ENCODE measurements around the gene SMARCD3.

- TF ChIP-seq CTCF (IDR thresholded peaks at IDR 0.05) (no peak), EP300 (IDR thresholded peaks at IDR 0.05) (no peak), POLR2A (IDR thresholded peaks at IDR 0.05; ENCODE audit: low read depth) (no peak), POLR2AphosphoS5 (IDR thresholded peaks at IDR 0.05) (no peak)
Measured at GRCh38 chr7:151202836-151203235, 45.7 kb downstream of the SMARCD3 start.

Data from esophagus muscularis mucosa (tissue), 4 donors.